Medulla oblongata (tissue), 1 donor: ENCODE data around the gene COPS9.

Source experiments
- DNase-seq: peaks from one replicate; pipeline ENCODE4 v3.0.0-alpha.2; 2015; ENCODE audit errors: extremely low spot score

The COPS9 gene

GRCh38 chr2:240136013-240136670, at the start of gene COPS9:
TSS of gene COPS9 (minus strand) at chr2:240136305. CDS start at chr2:240136284, 21 bp downstream.
- peak; percentile 86 for DNase-seq

DNA sequence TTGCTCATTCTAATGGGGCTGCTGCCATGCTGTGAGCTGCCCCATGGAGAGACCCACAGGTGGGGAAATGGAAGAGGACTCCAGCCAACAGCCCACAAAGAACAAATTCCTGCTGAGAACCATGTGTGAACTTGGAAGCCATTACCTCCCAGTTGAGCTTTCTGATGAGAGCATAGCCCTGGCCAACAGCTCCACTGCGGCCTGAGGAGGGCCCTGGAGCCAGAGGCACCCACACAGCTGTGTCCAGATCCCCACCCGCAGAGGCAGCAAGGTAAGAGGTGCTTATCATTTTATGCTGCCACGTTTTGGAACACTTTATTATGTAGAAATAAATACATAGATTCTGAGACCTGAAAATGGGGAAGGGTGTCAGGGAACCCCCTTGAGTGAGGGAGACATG, 48.6 kb upstream of the COPS9 start:
- no peak for DNase-seq

DNA sequence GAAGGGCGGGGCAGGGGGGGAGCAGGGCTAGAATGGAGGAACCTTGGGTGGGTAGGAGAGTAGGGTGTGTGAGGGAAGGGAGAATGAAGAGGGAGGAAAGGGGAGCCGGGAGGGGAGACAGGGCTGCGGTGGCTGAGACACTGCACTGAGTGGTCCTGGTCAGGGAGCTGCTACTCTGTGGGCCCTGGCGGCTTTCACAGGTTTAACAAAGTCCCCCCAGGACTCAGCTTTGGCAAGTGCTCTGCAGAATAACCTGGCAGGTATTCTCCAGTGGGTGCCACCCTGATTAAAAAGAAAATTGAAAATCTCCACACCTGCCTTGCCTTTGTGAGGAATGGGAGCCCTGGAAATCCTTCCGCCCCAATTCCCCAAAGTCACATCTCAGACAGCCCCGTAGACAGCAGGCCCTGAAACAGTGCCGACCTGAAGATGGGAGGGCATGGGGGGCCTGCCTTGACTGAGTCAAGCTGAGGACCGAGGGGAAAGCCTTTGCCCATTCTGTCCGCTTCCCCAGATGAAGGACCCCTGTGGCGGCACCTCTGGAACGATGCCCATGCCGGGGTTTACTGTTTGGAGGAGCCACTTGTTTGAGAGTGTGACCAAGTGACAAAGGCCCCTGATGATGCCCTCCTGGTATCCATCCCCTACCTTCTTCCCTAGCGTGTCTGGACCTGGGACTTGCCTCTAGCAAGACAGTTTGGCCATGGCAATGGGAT, 47.9 kb upstream of the COPS9 start:
- no peak for DNase-seq

DNA sequence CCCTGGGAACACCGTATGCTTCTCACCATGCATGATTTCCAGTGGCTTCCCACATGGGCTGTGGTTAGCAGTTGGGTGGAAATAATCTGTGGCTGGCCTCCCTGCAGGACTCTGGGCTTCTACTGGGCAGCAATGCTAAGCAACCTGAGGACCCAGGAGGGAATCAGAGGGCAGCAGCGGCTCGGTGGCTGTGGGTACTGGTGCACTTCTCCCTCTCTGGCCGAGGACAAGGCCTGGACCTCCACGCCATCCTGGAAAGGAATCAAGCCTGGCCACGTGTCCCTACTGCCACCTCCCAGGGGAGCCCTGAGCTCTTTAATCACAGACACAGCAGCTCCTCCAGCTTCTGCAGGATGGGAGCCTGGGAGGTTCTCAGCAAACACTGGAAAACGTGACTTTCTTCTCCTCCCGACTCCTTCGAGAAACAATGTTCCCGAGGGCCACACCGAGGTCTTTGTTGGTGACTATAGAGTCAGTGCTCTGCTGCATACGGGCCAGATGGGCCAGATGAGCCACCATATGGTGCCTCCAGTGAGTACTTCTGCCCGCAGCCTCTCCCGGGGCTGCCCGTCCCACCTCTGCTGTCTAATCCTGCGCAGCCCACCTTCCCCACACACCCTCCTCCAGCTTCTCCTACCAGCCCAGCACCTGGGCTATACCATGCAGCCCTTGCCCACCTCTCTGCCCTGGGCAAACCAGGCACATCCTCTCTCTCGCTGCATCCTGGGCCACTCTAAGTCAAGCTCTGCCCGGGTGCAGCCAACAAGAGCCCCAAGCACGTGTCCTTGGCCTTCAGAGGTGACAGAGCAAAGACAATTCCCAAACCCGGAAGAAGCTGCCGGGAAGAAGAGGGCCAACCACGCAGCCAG, 47.1 kb upstream of the COPS9 start:
- no peak for DNase-seq

- no peak for DNase-seq
Observed at GRCh38 chr2:240182476-240182875, 46.4 kb upstream of the COPS9 start.

DNA sequence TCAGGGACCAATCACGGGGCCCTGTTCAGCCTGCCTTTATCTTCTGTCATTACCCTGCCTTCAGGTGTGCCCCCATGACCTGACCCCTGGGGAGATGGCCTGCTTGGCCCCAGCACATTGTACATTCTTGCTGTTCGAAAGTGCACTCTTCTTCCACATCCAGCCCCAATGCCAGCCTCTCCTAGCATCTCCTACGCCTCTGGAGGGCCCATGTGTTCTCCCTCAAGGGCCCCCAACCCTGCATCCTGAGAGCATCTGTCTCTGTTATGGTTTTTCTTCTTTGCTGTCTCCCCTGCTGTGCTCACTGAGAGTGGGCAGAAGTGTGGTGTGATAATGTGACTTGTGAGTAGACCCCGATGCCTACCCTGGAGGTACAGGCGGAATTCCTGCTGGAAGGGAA, 45.9 kb upstream of the COPS9 start:
- DNase-seq: no peak

- DNase-seq: no peak
Observed at GRCh38 chr2:240179941-240180666, 44.0 kb upstream of the COPS9 start.

DNA sequence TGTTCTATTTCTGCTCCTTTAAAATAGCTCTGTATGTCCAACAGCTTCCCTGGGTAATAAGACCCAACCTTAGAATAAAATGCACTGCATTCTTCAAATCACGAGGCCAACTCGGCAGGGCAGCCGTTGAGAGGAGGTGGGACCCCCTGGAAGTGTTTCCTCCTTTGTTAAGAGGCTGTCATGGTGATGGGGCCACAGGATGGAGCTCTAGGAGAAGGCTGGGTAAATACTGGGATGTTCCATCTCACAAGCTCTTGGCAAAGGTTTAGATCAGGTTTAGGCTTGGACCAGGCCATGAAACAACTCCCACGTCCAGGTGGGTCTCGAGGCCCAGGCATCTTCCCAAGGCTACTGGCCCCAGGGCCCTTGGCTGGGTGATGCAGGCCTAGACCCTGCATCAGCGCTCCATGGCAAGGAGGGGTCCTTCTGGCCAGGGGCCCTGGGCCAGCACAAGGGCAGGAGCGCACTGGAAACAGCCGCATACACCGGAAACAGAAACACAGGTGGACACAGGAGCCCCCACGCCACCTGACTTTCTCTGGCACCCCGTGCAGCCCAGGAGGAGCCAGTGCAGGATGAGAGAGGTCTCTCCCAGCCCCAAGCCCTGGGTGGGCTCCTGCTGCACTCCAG, 43.2 kb upstream of the COPS9 start:
- no peak for DNase-seq

DNA sequence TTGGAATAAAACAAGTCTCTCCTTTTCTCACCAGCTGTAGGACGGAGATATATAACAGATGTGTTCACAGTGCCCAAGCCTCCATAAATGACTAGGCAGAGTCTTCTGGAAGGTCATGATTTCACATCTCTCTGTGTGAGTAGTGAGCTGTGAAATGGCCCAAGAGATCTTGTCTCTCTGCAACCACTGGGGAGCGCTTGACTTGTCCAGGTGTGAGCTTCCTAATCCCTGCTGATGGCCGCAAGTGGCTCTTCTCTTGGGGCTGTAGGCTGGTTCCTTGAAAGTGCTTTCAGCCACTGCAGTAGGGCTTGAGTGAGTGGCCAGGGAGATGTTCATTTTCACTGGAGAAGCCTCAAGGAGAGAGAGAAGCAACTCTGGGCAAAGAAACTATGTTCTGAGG, 42.5 kb upstream of the COPS9 start:
- no peak for DNase-seq

- DNase-seq: no peak
Observed at GRCh38 chr2:240174496-240174895, 38.4 kb upstream of the COPS9 start.

DNA sequence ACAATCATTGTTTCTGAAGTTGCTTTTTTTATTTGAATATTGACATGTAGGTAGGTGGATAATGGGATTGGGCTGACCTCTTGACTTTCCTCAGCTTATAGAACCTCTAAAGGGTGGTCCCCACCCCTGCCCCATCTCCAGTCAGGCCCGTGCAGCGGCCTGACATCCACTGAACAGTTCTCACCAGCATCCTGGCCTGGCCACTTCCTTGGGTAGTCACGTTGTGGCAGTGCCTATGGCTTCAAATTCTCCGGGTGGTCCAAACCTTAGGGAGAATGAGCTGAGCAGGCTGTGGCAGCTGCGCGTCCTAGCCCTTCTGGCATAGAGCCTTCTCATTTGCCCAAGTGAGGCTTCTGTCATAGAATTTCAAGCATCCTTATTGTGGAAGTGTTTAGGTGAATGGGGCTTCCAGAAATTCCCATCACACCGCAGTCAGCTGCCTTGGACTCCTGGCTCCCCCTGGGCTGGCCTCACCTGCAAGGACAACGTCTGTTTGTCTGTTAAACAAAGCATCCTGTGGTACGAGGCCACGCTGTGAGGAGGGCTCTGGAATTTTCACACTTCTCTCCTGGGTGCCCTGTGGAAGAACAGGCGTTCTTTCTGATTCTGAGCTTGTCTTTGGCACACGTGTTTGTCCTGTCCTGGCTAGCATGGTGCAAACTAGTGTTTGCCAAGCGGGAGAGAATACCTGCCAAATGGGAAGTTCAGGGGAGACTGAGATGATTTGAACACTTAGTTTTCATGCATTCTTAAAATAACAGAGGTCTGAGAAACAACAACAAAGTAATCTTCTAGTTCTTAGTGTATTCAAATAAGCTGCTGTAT, 36.2 kb upstream of the COPS9 start:
- DNase-seq: no peak

DNA sequence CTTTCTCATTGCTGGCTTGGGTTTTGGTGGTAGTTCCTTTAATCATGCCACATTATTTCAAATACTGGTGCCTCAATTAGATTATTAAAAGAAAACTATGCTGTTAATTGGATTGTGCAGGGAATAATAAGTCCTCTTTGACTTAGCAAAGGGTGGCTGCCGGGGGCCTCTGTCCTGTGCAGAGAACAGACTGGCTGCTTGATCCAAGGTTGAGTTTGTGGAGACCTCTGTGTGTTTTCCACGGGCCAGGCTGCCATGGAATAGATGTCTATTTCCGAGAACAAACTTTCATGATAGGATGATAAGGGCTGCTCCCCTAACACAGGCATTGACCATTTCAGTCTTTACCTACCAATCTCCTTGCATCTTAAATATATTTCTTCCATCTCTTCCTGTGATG, 34.8 kb upstream of the COPS9 start:
- DNase-seq: no peak

DNA sequence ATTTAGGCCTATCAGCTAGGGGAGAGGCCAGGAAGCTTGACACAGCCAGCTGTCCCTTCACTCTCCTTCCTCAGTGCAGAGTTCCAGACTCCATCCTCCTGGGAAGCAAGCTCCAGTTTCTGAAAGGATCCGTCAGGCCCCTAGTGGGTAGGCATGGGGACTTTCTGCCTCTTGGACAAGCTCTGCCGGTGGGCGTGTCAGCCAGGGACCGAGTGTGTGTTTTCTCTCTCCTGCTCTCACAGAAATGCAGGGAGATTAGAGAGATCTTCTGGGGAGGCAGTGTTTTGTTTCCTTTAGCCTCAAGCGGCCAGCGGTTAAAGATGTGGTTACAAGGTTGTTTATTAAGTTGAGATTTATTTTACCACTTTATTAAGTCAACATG, 34.2 kb upstream of the COPS9 start:
- DNase-seq: no peak

- DNase-seq: no peak
Observed at GRCh38 chr2:240169486-240170353, 33.6 kb upstream of the COPS9 start.

DNA sequence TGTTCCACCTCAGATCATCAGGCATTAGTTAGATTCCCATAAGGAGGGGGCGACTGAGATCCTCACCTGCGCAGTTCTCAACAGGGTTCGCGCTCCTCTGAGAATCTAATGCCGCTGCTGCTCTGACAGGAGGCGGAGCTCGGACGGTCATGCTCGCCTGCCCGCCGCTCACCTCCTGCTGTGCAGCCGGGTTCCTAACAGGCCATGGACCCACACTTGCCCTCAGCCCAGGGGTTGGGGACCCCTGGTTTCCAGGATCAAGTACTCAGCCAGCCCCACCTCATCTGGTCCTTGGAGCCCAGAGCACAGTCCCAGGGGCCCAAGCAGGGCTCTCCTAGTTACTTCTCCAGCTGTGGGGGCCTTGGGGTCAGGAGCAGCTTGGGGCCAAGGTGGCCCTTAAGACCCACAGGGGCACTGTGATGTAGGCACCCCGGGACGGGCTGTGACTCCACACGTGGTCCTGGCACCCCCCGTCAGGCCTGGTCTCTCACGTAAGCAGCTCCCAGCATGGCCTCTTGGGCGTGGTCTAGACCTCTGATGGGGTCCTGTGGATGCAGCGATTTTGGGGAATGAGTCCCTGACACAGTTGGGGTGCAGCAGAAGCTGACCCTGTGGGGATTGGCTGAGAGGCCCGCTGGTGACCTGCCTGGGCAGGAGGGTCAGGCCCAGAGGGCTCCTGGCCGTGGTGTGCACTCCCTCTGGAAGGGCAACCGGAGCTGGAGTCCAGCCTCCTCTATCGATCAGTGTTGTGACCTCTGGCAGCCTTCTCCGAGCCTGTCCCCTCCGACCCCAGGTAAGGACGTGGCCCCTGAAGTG, 32.6 kb upstream of the COPS9 start:
- DNase-seq: no peak

DNA sequence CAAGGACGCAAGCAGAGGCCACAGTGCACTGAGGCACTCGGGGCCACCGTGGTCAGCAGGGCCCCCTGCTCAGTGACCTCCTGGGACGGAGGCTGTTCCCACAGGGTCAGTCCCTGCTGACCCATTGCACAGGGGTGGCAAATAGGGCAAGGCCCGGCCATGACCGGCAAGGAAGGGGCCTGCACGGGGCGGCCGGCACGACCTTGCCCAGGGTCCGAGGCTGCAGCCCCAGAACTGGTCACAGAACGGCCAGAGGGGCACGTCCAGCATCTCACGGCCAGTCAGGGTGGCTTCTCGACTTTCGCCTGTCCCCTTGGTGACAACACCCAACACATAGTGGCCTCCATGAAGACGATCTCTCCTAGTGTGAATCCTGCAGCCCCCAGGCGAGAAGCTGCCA, 31.9 kb upstream of the COPS9 start:
- DNase-seq: no peak

GRCh38 chr2:240167588-240167880, 31.4 kb upstream of the COPS9 start:
- no peak for DNase-seq

GRCh38 chr2:240166761-240167587, 30.9 kb upstream of the COPS9 start:
- DNase-seq: no peak
